GM18867 (cell line): ENCODE results near the gene C2orf76.
"Not testable (repeated sequence)": the region's sequence is repeated elsewhere in the genome, so short reads cannot be mapped to it uniquely, and the experiment has no call there.

Experiments used
- ATAC-seq: cut with Tn5 transposase; IDR thresholded peaks from one replicate; pipeline ENCODE4 v1.9.1; 2021; ENCODE audit warnings: mild to moderate bottlenecking, moderate library complexity; ENCODE audit not compliant: unreplicated experiment

C2orf76 gene

DNA sequence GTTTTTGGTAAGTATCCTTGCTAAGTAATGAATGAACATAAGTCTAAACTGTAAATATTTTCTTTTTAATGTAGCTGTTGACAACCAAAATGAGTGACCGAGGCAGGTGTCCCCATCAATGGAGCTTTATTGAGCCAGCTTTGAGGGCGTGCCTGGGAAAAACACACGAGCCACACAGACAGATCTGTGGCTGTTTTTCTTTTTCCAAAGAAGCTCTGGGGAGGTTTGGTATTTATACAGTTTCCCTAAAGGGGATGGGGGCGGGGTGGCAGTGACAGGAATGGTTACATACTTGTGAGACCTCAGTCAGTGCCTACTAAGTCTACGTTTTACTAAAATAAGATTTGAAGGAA, 11.3 kb upstream of the C2orf76 start:
- ATAC-seq: no peak

DNA sequence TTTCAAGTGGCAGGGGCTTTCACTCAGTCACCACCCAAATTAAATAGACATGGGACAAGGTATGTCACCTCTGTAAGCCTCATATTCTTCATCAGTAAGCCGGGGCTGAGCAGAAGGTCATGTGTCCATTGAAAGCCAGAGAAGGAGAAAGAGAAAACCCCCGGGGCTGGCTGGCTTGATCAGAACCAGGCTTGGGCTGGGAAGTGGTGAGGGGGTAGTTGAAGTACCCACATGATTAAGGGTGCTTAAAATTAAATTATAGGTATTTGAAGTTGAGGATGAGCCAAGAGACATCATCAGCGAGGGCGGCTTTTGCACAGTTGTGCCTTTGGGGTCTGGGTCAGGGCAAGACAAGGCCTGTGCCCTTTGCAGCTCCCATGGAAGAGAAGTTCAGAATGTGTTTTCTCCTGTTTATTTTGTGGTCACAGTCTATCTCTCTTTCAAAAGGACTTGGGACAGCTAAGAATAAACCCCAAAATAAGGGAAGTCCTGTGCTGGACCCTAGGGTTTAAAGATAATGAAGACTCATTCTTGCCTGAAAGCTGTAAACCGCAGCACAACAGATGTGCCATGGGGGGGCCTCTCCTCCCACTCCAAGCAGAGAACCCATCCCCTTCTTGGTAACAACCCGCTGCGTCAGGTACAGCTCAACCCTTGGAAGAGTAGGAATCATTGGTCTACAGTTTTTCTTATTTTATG, 10.8 kb upstream of the C2orf76 start:
- ATAC-seq: no peak

DNA sequence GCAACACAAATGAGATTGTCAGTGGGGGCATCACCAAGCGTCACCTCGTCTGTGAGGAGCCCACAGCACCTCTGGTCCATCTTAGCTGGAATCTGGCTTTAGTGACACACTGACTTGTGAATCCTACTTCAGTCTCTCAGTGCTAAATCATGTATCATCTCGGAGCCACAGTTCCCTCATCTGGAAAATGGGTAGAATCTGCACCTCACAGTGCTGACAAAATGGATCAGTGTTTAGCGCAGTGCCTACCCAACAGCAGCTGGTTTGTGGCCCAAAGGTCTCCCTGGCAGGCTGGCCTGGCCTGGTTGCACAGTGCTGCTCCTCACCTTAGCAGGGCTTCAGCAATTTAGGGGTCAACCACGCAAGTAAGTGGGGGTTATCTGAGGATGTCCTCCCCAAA, 10.2 kb upstream of the C2orf76 start:
- ATAC-seq: no peak

DNA sequence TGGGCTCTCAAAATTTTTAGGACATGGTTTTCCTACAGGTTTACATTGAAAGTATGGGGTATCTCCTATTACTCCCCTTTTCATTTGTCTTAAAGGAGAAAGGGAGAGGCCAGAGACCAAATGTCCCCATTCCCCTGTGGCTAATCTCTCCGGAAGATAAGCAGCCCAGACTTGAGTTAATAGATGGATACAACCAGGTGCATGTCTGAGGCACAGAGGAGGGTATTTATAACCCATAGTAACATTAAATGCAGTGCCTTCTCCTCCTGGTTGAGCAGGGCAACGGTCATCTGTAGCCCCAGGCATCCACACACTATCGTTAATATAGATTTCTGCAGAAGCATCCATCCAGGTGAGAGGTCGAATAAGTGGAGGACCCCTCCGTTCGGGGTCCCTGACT, 9.8 kb upstream of the C2orf76 start:
- not testable (repeated sequence) for ATAC-seq

DNA sequence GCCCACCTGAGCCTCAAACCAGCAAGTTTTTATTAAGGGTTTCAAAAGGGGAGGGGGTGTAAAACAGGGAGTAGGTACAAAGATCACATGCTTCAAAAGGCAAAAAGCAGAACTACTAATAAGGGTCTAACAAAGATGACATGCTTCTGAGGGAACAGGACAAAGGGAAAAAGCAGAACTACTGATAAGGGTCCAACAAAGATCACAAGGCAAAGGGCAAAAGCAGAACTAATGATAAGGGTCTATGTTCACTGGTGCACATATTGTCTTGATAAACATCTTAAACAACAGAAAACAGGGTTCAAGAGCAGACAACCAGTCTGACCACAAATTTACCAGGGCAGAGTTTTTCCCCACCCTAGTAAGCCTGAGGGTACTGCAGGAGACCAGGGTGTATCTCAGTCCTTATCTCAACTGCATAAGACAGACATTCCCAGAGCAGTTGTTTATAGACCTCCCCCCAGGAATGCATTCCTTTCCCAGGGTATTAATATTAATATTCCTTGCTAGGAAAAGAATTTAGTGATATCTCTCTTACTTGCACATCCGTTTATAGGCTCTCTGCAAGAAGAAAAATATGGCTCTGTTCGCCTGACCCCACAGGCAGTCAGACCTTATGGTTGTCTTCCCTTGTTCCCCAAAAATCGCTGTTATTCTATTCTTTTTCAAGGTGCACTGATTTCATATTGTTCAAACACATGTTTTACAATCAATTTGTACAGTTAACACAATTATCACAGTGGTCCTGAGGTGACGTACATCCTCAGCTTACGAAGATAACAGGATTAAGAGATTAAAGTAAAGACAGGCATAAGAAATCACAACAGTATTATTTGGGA, 7.5 kb upstream of the C2orf76 start:
- ATAC-seq: not testable (repeated sequence)

DNA sequence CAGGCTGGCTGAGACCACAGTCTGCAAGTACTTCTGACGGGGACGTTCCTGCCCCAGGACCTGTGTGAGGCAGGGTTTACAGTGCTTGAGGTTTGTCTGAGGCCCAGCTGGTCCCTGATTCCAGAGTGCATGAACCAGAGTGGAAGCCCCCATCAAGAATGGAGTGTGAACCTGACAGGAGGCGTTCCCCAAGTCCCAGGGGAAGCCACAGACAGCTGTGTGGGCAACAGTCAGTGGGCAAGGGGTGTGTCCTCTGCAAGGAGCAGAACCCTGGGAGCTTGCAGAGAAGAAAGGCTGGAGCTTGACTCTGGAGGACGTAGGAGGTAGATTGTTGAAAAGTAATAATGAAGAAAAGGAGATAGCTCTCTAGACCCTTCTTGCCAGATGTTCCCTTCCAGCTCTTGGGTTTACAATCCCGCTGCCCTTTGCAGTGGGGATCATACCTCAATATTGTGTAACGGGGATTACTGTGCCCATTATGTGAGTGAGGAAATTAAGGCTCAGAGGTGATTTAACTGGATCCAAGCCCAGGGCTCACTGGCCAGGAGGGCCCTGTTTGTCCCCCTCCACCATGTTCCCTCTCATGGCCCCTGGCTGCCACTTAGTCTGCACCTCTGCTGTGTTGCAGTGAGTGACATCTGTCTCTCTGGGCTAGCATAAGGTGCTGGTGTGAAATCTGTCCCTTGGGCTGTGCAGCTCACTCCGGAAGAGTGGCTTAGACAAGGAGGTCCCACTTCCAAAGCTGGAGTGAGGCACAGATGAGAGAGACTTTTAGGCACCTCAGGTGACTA, 6.3 kb upstream of the C2orf76 start:
- no peak for ATAC-seq

DNA sequence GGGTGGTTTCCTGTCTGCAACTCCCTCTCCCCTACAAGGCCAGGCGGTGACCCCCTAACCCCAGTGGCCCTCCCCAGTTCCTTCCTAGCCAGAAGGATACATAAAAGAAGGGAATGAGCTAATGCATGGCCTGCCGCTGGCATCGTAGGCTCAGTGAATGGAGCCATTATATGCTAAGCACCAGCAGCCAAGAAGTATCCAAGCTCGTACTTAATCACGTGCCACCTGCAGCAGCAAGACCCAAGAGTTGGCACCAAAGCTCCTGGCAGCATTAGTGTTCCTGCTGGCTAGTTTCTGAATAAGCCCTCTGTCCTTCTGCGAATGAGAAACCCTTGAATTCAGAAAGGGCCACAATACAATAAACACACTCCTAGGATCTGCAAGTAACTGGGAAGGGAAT, 4.5 kb upstream of the C2orf76 start:
- ATAC-seq: no peak

DNA sequence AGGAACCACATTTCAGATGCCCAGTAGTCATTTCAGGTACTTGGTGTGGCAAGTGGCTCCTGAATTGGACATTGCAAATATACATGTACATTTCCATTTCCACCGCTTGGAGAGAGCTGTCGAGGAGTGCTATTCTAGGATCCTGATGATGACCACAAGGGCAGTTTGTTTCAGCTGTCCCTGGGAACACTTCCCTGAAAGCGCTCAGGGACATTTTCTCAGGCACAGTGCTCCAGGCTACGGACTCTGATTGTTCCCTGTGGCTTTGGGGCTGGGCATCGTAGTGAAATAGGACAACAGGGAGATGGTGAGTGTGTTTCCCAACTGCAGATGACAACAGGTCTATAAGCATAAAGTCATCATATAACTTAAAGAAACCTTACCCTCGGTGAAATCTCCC, 3.2 kb upstream of the C2orf76 start:
- ATAC-seq: no peak

DNA sequence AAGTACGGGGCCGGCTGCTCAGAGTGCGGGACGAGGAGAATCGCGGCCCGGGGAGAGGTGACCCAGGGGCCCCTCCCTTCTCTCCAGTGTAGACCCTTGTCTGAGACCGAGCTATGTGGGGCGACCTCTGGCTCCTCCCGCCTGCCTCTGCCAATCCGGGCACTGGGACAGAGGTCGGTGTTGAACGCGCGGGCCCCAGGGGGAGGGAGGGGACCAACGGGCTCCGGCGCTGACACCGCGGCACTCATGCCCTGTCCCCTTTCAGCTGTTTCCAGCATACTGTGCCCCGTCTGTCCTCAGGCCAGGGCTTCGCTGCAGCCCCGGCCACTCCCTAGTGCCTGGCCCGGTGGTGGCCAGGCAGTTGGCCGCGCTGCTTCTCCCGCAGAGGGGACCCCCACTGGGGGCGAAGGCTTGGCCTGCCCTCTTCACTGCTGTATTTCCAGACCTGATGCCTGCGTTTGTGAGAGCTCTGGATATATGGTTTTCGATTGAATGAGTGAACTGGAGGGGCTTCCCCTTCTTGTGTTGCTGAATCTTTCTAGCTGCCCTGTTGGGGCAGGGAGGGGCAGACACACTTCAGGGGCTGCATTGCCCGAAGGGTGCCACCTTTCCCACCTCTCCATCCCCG, 952 bp upstream of the C2orf76 start:
- ATAC-seq: peak; percentile 26

DNA sequence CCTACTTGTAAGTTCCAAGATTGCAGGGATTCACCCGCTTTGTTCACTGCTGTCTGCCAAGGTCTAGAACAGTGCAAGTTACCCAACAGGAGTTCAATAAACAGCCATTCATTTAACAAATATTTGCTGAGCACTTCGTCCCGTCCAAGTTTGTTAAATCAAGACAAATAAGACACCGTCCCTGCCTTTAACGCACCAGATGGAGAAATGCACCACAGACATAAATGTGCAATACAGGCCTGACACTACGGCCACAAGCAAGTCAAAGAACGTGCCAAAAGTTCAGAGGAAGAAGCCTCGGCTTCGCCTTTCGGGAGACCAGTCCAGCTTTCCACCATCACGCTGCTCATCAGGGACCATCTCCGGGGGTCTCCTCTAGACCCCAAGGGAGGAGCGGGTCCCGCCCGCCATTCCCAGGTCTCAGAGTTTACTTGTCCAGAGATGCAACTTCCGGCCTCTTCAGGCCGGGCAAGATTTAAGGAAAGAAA, 429 bp downstream of the C2orf76 start:
- ATAC-seq: peak; percentile 11

DNA sequence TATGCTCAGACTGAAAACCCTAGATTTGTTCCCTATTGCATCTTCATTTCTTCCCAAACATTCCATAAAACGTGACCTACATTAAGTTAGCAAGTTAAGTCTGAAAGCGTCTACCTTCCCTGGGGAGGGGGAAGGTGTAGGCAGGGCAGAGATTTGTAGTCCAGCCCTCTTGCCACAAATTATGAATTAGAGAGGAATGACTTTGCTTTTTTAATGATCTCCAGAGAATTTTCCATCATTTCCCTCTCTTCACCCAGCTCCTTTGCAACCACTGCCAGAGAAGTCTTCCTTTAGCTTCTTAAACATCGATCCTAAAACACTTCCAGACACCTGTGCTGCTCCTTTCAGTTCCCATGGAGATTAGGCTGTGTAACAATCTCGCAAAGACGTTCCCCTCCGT, 1.2 kb downstream of the C2orf76 start:
- ATAC-seq: no peak

DNA sequence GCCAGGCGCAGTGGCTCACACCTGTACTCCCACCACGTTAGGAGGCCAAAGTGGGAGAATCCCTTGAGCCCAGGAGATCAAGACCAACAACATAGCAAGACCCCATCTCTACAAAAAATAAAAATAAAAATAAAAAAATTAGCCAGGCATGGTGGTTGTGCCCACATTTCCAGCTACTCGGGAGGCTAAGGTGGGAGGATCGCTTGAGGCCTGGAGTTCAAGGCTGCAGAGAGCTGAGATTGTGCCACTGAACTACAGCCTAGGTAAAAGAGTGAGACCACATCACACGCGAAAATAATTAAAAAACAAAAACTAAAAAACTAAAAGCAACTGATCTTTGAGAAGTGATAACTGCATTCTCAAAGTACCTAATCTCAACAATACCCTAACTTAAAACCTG, 1.8 kb downstream of the C2orf76 start:
- ATAC-seq: no peak

DNA sequence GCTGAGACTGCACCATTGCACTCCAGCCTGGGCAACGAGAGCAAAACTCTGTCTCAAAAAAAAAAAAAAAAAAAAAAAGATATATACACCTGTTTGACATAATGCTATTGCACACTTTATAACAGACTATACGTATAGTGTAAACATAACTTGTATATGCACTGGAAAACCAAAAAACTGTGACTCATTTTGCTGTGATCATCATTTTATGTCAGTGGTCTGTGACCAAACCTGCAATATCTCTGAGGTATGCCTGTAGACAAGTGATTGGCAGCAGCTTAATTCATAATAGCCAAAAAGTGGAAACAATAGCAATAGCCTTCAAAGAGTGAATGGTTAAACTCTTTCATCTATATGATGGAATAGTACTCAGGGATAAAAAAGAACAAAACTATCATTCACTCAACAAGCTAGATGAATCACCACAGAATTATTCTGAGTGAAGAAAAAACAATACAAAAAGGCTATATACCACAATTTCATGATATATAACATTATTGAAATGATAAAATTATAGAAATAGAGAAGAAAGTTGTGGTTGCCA, 6.1 kb downstream of the C2orf76 start:
- no peak for ATAC-seq

DNA sequence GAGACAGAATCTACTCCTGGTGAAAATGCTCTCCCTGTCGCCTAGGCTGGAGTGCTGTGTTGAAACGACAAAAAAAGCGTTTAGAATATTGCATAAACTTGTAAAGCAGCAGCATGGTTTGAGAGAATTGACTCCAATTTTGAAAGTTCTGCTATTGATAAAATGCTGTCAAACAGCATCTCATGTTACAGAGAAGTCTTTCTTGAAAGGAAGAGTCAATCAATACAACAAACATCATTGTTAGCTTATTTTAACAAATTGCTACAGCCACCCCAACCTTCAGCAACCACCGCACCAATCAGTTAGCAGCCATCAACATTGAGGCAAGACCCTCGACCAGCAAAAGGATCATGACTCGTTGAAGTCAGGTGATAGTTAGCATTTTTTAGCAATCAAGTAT, 6.9 kb downstream of the C2orf76 start:
- ATAC-seq: no peak

DNA sequence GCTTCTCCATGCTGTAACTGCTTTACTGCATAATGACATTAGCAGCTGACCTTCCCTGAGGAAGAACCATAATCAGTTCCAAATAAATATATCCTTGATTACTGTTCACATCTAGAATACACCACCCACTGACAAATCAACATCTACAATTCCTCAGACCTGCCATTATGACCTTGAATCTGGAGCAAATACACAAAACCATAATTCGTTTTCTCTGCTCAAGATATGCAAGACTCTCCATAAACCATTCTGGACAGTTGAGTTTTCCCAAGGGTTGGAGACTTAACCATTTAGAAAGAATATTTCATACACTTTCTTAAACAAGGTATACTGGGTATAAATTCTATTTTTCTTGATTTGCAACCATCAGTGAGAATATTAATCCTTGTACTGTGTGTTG, 11.8 kb downstream of the C2orf76 start:
- ATAC-seq: no peak

DNA sequence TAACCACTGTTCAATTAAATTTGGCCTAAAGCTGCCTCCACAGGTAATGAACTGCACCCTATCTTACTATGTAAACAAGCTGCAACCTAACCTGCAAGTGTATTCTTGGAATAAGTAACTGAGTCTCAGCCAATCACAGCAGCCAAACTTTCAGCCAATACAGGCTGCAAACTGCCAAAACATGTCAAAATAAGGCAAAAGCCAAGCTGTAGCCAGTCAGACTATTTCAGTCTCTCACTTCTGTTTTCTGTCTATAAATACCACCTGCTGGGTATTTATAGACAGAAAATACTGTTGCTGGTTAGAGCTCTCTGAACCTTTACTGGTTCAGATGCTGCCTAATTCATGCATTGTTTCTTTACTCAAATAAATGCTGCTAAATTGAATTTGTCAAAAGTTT, 14.3 kb downstream of the C2orf76 start:
- peak; percentile 97 for ATAC-seq

DNA sequence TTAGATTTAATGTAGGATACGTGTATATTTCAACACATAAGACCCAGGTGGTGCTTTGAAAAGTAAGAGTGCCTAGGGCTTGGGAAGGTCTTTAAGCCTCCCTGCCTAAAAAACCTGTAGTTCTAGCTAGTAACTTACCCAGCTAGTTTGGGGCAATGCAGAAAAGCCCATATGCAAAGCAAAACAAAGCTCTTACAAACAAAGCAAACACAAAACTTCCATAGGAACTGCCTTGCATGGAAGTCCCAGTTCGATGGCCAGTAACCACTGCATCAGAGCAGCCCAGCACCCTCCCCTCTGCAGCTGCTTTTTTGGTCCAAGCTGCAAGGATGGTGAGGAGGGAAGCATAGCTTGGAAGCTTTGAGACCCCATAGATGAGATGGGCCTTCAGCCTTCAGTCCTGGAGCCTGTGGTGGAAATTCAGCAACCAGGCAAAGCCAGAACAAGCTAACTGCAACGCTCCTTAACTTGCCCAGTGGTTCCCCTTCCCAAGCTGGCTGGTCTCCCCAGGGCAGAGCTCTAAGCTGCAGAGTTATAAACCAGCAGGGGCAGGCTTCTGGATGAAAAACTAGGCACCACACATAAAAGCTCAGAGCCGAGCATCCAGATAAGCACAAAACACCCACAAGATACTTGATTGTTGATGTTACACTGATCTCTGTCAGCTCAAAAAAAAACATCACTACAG, 16.2 kb downstream of the C2orf76 start:
- no peak for ATAC-seq

DNA sequence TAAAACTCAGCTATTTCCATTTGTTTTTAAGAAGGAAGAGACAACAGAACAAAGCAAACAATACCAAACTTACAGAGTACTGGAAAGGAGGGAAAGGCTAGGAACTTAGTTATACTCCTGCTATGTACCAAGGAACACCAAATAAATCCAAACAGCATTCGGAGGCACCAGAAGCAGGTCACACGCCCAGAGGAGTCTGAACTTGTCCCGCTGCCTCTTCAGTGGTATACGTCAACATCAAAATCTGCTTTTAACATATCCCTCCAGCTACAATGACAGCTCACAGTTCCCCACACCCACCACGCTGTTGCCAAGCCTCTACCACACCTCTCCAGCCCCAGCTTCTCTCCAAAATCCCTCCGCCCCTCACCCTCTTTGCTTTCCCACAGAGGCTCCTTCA, 17.3 kb downstream of the C2orf76 start:
- no peak for ATAC-seq

DNA sequence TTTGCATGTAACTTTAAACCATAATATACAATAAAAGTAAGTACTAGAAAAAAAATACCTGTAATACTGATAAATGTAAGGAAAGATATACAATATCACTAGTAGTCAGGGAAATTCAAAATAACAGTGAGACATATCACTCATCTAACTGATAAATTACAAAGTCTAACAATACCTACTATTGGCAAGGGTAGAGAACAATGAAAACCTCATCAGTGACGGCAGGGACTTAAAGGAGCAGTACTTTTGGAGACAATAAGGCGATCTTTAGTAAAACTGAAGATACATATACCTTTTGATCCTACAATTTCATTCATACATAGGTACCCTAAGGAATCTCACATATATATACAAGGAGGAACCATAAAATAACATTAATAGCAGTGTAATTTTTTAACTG, 24.9 kb downstream of the C2orf76 start:
- no peak for ATAC-seq

DNA sequence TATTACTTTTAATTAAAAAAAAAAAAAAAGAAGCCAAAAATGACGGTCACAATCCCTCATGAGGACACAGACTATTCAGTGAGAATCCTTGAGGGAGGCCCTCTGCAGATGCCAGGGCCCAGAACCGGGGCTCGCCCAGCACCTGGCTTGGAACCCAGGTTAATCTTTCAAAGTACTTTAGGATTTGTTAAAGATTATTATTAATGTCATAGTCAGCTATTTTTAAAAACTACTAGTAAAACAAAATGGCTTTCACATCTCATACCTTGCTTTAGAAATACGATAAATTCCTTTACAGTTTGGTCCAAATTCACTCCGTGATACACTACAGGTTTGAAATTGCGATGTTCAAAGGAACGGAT, 27.1 kb downstream of the C2orf76 start:
- ATAC-seq: no peak
